Endothelial cell of umbilical vein (primary cell): ENCODE measurements around the gene OR10H1.

ENCODE experiments used
- CTCF ChIP-seq, 2 donors: IDR thresholded peaks; 1 replicate in 1 of 2; 2 replicates in 1 of 2; pipeline ENCODE4 v1.5.1; 2011; ENCODE audit warnings: low read length in 2 of 2, mild to moderate bottlenecking in 2 of 2, moderate library complexity in 2 of 2, control low read depth in 1 of 2, inconsistent platforms in 1 of 2, low read depth in 1 of 2; ENCODE audit not compliant: insufficient read depth in 1 of 2; ENCODE audit errors: extremely low read depth in 1 of 2
- GATA2 ChIP-seq: IDR thresholded peaks from 2 replicates; pipeline ENCODE4 v1.7.0; 2011; ENCODE audit warnings: low read depth, mild to moderate bottlenecking, moderate library complexity, mixed read lengths, low read length; ENCODE audit not compliant: insufficient read length, insufficient read depth
- POLR2A ChIP-seq: IDR thresholded peaks from 2 replicates; pipeline ENCODE4 v1.6.1; 2012; ENCODE audit warnings: low read depth, mild to moderate bottlenecking, control low read depth, low read length

GRCh38 chr19:15769586-15769985, 45.9 kb downstream of the OR10H1 start:
- TF ChIP-seq CTCF (IDR thresholded peaks at IDR 0.05; ENCODE audit: extremely low read depth in 1 of 2, insufficient read depth in 1 of 2, low read depth in 1 of 2, low read length in 2 of 2) (no peak), POLR2A (no peak), GATA2 (no peak)
